A549 (cell line): ENCODE results near the gene ADGRL3.

Experiments used
- CEBPB ChIP-seq, 2 experiments: fragments of >200 bp in 1 of 2; sonication (Bioruptor Twin) in 1 of 2; formaldehyde crosslinking in 1 of 2; IDR thresholded peaks; 2 replicates each; pipeline ENCODE4 v1.6.1; 2012 to 2016
- CTCF ChIP-seq: fragments of >200 bp; sonication (Bioruptor Twin); formaldehyde crosslinking; IDR thresholded peaks from 3 replicates; pipeline ENCODE4 v1.5.1; 2016
- KDM1A ChIP-seq: fragments of 200-600 bp; sonication (generic); IDR thresholded peaks from 2 replicates; pipeline ENCODE4 v1.6.1; 2016; ENCODE audit warnings: low read depth, mild to moderate bottlenecking
- MAX ChIP-seq: IDR thresholded peaks from 2 replicates; pipeline ENCODE4 v1.6.1; 2012
- PBX3 ChIP-seq: IDR thresholded peaks from 2 replicates; pipeline ENCODE4 v1.6.1; 2012
- POLR2A ChIP-seq: IDR thresholded peaks from 2 replicates; pipeline ENCODE4 v1.6.1; 2012; ENCODE audit warnings: mild to moderate bottlenecking, low read length
- RAD21 ChIP-seq, 2 experiments: fragments of >200 bp in 1 of 2; sonication (Bioruptor Twin) in 1 of 2; formaldehyde crosslinking in 1 of 2; IDR thresholded peaks in 1 of 2; conservative IDR thresholded peaks in 1 of 2; 2 replicates in 1 of 2; 3 replicates in 1 of 2; pipeline ENCODE4 v1.6.1; 2012 to 2018; ENCODE audit warnings: inconsistent platforms in 1 of 2

DNA sequence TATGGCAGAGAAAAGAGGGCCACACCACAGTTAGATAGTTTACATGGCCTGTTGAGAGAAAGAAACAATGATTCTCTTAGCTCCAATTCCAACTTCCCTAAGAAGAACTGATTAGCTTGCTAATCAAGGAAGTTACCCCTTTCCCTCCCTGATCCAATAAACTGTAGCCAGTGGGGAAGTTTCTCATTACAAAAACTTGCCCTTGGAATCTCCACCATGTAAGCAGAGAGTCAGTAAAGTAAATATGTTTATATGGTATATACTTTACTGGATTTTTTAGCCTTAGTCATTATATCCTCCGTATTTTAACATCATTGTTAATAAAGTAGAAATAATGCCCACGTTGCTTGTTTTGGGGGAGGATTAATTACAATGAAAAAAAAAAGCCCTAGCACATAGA lies 7.7 kb upstream of the ADGRL3 start:
- TF ChIP-seq MAX (no peak), CTCF (no peak), PBX3 (no peak), POLR2A (no peak), CEBPB (IDR thresholded peaks at IDR 0.05) (no peak), KDM1A (no peak), RAD21 (conservative IDR thresholded peaks at IDR 0.05 in 1 of 2, IDR thresholded peaks at IDR 0.05 in 1 of 2) (no peak)
